Measurements from ENCODE around the gene IBTK.
"Not testable (repeated sequence)": the region's sequence is repeated elsewhere in the genome, so short reads cannot be mapped to it uniquely, and the experiment has no call there.

IBTK gene

GRCh38 chr6:82131441-82131840 is 116.1 kb downstream of the IBTK start:
- Histone ChIP-seq H3K27me3 (replicated peaks; ENCODE audit: control insufficient read depth, insufficient read depth, low read length) (no peaks in the 10 kb centered on the region), H3K4me3 (replicated peaks; ENCODE audit: low read depth, low read length) (no peak overlapping the region), H3K36me3 (ENCODE audit: control insufficient read depth, insufficient read depth, low read length) (no peaks in the 10 kb centered on the region)
- TF ChIP-seq CTCF (IDR thresholded peaks at IDR 0.05; ENCODE audit: insufficient read depth, low read length, poor library complexity, severe bottlenecking), result no peak
- no peak for DNase-seq (ENCODE audit: extremely low read depth, insufficient read length)

- no peaks in the 10 kb centered on the region for H3K27me3 ChIP-seq (replicated peaks; ENCODE audit: control insufficient read depth, insufficient read depth, low read length)
- no peak for TF ChIP-seq CTCF (IDR thresholded peaks at IDR 0.05; ENCODE audit: insufficient read depth, low read length, poor library complexity, severe bottlenecking)
- no peak for DNase-seq (ENCODE audit: extremely low read depth, insufficient read length)
- no peaks in the 10 kb centered on the region for H3K36me3 ChIP-seq (ENCODE audit: control insufficient read depth, insufficient read depth, low read length)
- no peak overlapping the region for H3K4me3 ChIP-seq (replicated peaks; ENCODE audit: low read depth, low read length)
Observed at GRCh38 chr6:82129797-82130196, 117.7 kb downstream of the IBTK start.

GRCh38 chr6:82128973-82129372 is 118.6 kb downstream of the IBTK start:
- not testable (repeated sequence) for H3K4me3 ChIP-seq (replicated peaks; ENCODE audit: low read depth, low read length); DNase-seq (ENCODE audit: extremely low read depth, insufficient read length); H3K36me3 ChIP-seq (ENCODE audit: control insufficient read depth, insufficient read depth, low read length); H3K27me3 ChIP-seq (replicated peaks; ENCODE audit: control insufficient read depth, insufficient read depth, low read length)

GRCh38 chr6:82123632-82124031 is 123.9 kb downstream of the IBTK start:
- TF ChIP-seq CTCF (IDR thresholded peaks at IDR 0.05; ENCODE audit: insufficient read depth, low read length, poor library complexity, severe bottlenecking), result no peak
- H3K4me3 ChIP-seq (replicated peaks; ENCODE audit: low read depth, low read length), result no peak overlapping the region
- DNase-seq (ENCODE audit: extremely low read depth, insufficient read length), result no peak
- no peaks in the 10 kb centered on the region for H3K27me3 ChIP-seq (replicated peaks; ENCODE audit: control insufficient read depth, insufficient read depth, low read length)
- H3K36me3 ChIP-seq (ENCODE audit: control insufficient read depth, insufficient read depth, low read length), result no peaks in the 10 kb centered on the region

Data from GM06990 (cell line).